Measurements from ENCODE around the gene THOC5.

DNA sequence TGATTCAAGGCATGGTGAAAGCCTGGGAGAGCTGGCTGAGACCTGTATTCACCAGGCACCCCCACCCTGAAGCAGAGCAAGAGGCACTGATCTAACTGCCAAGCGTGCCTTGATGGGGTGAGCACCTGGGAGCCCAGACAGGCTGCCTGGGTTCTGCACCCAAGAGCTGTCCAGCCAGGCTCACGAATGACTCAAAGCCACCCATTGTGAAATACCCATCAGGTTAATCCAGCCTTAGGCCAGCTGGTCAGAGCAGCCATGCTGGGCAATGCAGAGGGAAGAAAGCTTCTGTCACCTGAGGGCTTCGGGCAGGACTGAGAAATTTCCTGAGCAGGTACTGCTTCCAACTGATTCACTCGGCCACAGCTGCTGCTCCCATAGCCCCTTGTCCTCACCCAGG lies 22.1 kb downstream of the THOC5 start:
- TF ChIP-seq, protein P1, sequence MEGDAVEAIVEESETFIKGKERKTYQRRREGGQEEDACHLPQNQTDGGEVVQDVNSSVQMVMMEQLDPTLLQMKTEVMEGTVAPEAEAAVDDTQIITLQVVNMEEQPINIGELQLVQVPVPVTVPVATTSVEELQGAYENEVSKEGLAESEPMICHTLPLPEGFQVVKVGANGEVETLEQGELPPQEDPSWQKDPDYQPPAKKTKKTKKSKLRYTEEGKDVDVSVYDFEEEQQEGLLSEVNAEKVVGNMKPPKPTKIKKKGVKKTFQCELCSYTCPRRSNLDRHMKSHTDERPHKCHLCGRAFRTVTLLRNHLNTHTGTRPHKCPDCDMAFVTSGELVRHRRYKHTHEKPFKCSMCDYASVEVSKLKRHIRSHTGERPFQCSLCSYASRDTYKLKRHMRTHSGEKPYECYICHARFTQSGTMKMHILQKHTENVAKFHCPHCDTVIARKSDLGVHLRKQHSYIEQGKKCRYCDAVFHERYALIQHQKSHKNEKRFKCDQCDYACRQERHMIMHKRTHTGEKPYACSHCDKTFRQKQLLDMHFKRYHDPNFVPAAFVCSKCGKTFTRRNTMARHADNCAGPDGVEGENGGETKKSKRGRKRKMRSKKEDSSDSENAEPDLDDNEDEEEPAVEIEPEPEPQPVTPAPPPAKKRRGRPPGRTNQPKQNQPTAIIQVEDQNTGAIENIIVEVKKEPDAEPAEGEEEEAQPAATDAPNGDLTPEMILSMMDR (IDR thresholded peaks at IDR 0.05; ENCODE audit: low read depth, low read length, poor library complexity, severe bottlenecking) = no peak
- no peak for TF ChIP-seq EZH2phosphoT487 (IDR thresholded peaks at IDR 0.05; ENCODE audit: borderline replicate concordance, low read length)
